GM12878 (cell line): ENCODE measurements around the gene AGER. TPM values are rescaled to one million over a fixed set of nuclear protein-coding genes. Genes with fewer than 3 reads are reported as not detected.

Source experiments
- ATAC-seq: fragments of 200-7000 bp; cut with Tn5 transposase; 3 replicates; pipeline ENCODE4 v1.9.1; 2020; ENCODE audit warnings: mild to moderate bottlenecking, moderate library complexity
- BruUV-seq: library from RNA; stranded (reverse); fragments of 400-500 nt; replicated peaks from 2 replicates; lab custom pipeline; 2021; lab: Mats Ljungman, UMichigan
- CTCF ChIA-PET: fragments of 300-600 bp; sonication (Branson Sonifier 250); formaldehyde crosslinking; extraction: SDS; loops from one replicate; lab custom pipeline; 2021; ENCODE audit warnings: inconsistent platforms; lab: Yijun Ruan, JAX
- POLR2A ChIA-PET: fragments of 350-600 bp; formaldehyde crosslinking; extraction: SDS; loops from one replicate; lab custom pipeline; 2021; ENCODE audit warnings: inconsistent platforms; lab: Charles Lee
- RAD21 ChIA-PET: fragments of 300-600 bp; sonication (Branson Sonifier 250); formaldehyde crosslinking; loops from one replicate; lab custom pipeline; 2023; ENCODE audit warnings: antibody characterized with exemption; ENCODE audit not compliant: unreplicated experiment; lab: Charles Lee
- SMC1A ChIA-PET: fragments of 300-600 bp; sonication (Branson Sonifier 250); formaldehyde crosslinking; loops from one replicate; lab custom pipeline; 2023; ENCODE audit not compliant: unreplicated experiment, uncharacterized antibody; lab: Charles Lee
- DNase-seq: peaks from one replicate; pipeline ENCODE4 v3.0.0-alpha.2; 2011; ENCODE audit warnings: low read depth, low spot score
- FAIRE-seq: peaks from 3 replicates; lab custom pipeline; 2011; peaks lifted over from hg19 to GRCh38; lab: Jason Lieb, UNC
- H2AFZ ChIP-seq: 2 replicates; pipeline ENCODE4 v1.6.0; 2011; ENCODE audit warnings: low read depth, low read length, control low read depth; ENCODE audit not compliant: control insufficient read depth
- H3K27ac ChIP-seq: 2 replicates; pipeline ENCODE4 v1.5.1; 2011; ENCODE audit warnings: control low read depth; ENCODE audit not compliant: control insufficient read depth, insufficient read depth
- H3K27me3 ChIP-seq, 2 experiments: replicated peaks in 1 of 2; 2 replicates each; pipeline versions ENCODE4 v1.6.0 to v1.6.1; 2011; ENCODE audit warnings: low read length in 1 of 2; ENCODE audit not compliant: control insufficient read depth in 2 of 2, insufficient read depth in 2 of 2
- H3K36me3 ChIP-seq, 2 experiments: 2 replicates each; pipeline ENCODE4 v1.5.1; 2011; ENCODE audit warnings: low read length in 1 of 2; ENCODE audit not compliant: control insufficient read depth in 2 of 2, insufficient read depth in 2 of 2
- H3K4me1 ChIP-seq: 2 replicates; pipeline ENCODE4 v1.6.1; 2011; ENCODE audit warnings: mild to moderate bottlenecking, low read length, moderate library complexity, mixed read lengths; ENCODE audit not compliant: control insufficient read depth, insufficient read depth
- H3K4me2 ChIP-seq: 2 replicates; pipeline ENCODE4 v1.6.0; 2011; ENCODE audit warnings: control low read depth; ENCODE audit not compliant: control insufficient read depth, insufficient read depth
- H3K4me3 ChIP-seq: fragments of 200-600 bp; sonication (generic); 2 replicates; pipeline ENCODE4 v1.5.1; 2016
- H3K79me2 ChIP-seq: 2 replicates; pipeline ENCODE4 v1.6.0; 2011; ENCODE audit warnings: low read length; ENCODE audit not compliant: control insufficient read depth, insufficient read depth
- H3K9ac ChIP-seq: 2 replicates; pipeline ENCODE4 v1.8.0; 2011; ENCODE audit warnings: low read length, control low read depth, mixed read lengths; ENCODE audit not compliant: control insufficient read depth, insufficient read depth
- H3K9me3 ChIP-seq: replicated peaks from 3 replicates; pipeline ENCODE4 v1.5.1; 2011; ENCODE audit warnings: mild to moderate bottlenecking, low read length; ENCODE audit not compliant: control insufficient read depth, insufficient read depth
- H4K20me1 ChIP-seq: 2 replicates; pipeline ENCODE4 v1.6.0; 2011; ENCODE audit not compliant: control insufficient read depth, insufficient read depth
- EP300 ChIP-seq, 2 experiments: fragments of 150-350 bp in 1 of 2; IDR thresholded peaks; 2 replicates each; pipeline ENCODE4 v1.6.1; 2011 to 2012; ENCODE audit warnings: low read depth in 2 of 2, low read length in 2 of 2, borderline replicate concordance in 1 of 2, improper control_type of control experiment in 1 of 2, inconsistent platforms in 1 of 2; ENCODE audit not compliant: control insufficient read depth in 1 of 2
- NBN ChIP-seq: fragments of 450-650 bp; IDR thresholded peaks from 2 replicates; pipeline ENCODE4 v1.6.1; 2016
- YBX1 ChIP-seq: fragments of 450-650 bp; IDR thresholded peaks from 2 replicates; pipeline ENCODE4 v1.6.1; 2016; ENCODE audit warnings: antibody characterized with exemption
- ZNF687 ChIP-seq: fragments of 450-650 bp; IDR thresholded peaks from 2 replicates; pipeline ENCODE4 v1.6.1; 2017; ENCODE audit warnings: mild to moderate bottlenecking, moderate library complexity
- WGBS: methylation state at CpG from one replicate; pipeline ENCODE4 v1.1.6; 2016; ENCODE audit warnings: low lambda C conversion rate; ENCODE audit not compliant: insufficient replicate concordance, insufficient coverage; ENCODE audit errors: missing lambda C conversion rate; 5-methylcytosine and 5-hydroxymethylcytosine counted together
- in situ Hi-C: fragments of 300-500 bp; cut with MboI; formaldehyde crosslinking; loops from 9 replicates; pipeline ENCODE4 v1.14.3; 2018; ENCODE audit warnings: mixed read lengths
- intact Hi-C: fragments of 100-400 bp; cut with micrococcal nuclease; formaldehyde crosslinking; loops from one replicate; pipeline ENCODE4 v1.14.2; 2022; ENCODE audit not compliant: unreplicated experiment
- polyA plus RNA-seq, 11 experiments: library from polyadenylated mRNA; depleted of rRNA in 4 of 11; unstranded in 6 of 11; stranded (reverse) in 5 of 11; fragments of >200 nt; fragmentation: Nextera tagmentation in 4 of 11; fragmentation: Illumina TruSeq in 1 of 11; extraction: Ambion mirVana in 4 of 11; extraction: Trizol in 1 of 11; gene quantifications; 1 replicate in 1 of 11; 2 replicates in 10 of 11; pipeline versions ENCODE4 v1.2.1 to v1.2.3, GENCODE V29; 2011 to 2016; ENCODE audit warnings: inconsistent platforms in 2 of 11, missing spikeins in 2 of 11, low read depth in 1 of 11
- total RNA-seq, 4 experiments: library from RNA; depleted of rRNA in 3 of 4; stranded (reverse); fragments of >200 nt in 3 of 4; fragmentation: Illumina TruSeq in 1 of 4; extraction: Trizol in 1 of 4; gene quantifications; 2 replicates each; pipeline versions ENCODE4 v1.2.1 to v1.2.3, GENCODE V29; 2013 to 2021

The AGER gene
- total and polyA plus RNA-seq, 10 of the 15 experiments (the other 5 are each of a cell fraction or from before 2014, with no cell fraction given), result 1.1 to 18.2 (median 3.9) TPM

GRCh38 chr6:32166411-32167061 lies 17.5 kb downstream of the AGER start:
- Histone ChIP-seq H3K27ac (no peak overlapping the region), H3K36me3 (peaks cover 0 to 3% of the 10 kb centered on the region in 2 experiments; a peak in 1 of 4 replicates), H4K20me1 (no peaks in the 10 kb centered on the region; the same call in 1 of the 2 replicates), H3K4me2 (no peak overlapping the region), H3K79me2 (no peaks in the 10 kb centered on the region), H2AFZ (no peak overlapping the region), H3K9ac (no peak overlapping the region), H3K4me1 (no peaks in the 10 kb centered on the region), H3K4me3 (no peak overlapping the region), H3K9me3 (no peaks in the 10 kb centered on the region), H3K27me3 (no peaks in the 10 kb centered on the region)
- BruUV-seq, result no TSS peak
- TF ChIP-seq NBN, result no peak
- no peak for TF ChIP-seq ZNF687
- no peak for TF ChIP-seq YBX1
- no peak for TF ChIP-seq EP300 (IDR thresholded peaks at IDR 0.05; ENCODE audit: borderline replicate concordance in 1 of 2, control insufficient read depth in 1 of 2, low read depth in 2 of 2, low read length in 2 of 2)
- in situ Hi-C loops, result no loop called here
- DNase-seq (no peak), ATAC-seq (no peak), FAIRE-seq (no peak)
- ChIA-PET SMC1A (no interaction called here), POLR2A (no interaction called here), RAD21 (no interaction called here), CTCF (no interaction called here)
- 91% methylated on average over 29 of the region's 30 CpGs for WGBS
- intact Hi-C loops, result no loop called here
